ENCODE results near the gene TYMP.
"Not testable (repeated sequence)": the region's sequence is repeated elsewhere in the genome, so short reads cannot be mapped to it uniquely, and the experiment has no call there.

TYMP gene

GRCh38 chr22:50562523-50563412 lies 33.0 kb upstream of the TYMP start, which contains the start of gene SYCE3:
Gene SYCE3, minus strand, starts transcription at chr22:50562919. Its CDS starts 6,514 bp downstream, at chr22:50556405.
- peak; percentile 77 for DNase-seq

DNA sequence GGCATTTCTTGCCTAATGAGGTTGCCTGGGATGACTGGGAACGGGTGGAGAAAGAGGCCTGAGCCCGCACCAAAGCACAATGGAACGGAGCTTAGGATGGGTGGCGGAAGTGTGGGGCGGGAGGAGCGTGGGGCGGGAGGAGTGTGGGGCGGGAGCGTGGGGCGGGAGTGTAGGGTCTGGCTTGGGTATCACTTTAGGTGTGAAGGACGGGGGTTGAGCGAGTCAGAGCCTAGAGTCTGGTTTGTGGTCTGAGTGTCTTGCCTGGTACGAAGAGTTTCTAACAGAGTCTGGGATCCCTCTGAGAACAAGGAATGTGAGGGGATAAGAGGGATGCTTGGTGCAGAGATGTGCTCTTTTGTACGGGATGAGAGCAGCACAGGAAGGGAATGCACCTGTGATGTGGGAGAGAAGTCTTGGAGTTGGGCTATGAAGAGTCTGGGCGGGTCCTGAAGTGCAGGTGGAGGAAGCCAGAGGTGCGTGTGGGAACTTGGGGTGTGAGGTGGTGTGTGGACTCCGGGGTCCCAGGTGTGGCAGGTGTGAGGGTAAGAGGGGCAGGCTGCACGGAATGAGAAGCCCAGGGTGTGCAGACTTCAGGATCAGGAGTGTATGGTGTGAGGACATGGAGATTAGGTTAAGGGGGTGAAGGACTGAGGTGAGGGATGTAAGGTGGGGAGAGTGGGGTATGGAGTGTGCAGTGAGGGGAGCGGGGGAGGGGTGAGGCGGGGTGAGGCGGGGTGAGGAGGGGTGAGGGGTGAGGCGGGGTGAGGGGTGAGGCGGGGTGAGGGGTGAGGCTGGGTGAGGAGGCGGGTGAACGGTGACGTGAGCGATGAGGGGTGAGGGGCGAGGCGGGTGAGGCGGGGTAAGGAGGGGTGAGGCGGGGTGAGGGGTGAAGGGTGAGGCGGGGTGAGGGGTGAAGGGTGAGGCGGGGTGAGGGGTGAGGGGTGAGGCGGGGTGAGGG lies 31.9 kb upstream of the TYMP start:
- DNase-seq: no peak

- no peak for DNase-seq
These were observed 30.2 kb upstream of the TYMP start for GRCh38 chr22:50560034-50560433.

DNA sequence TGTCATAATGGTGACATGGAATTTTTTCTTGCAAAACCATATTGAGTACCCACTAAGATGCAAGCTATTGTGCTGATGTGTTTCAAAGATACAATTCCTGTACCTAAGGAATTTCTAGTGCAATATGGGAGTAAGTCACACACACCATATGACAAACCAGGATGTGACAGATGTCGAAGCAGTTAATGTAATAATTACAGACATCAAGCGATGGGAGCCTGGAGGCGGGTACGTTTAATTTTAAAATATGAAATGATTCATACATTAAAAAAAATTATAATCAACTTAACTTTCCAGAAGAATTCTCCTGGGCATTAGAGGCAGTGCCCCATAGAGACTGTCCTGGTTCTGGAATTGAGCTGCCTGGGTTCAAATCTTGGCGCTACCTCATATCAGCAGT lies 26.9 kb upstream of the TYMP start:
- no peak for DNase-seq

- no peak for DNase-seq
These were observed 23.5 kb upstream of the TYMP start for GRCh38 chr22:50553310-50553709.

DNA sequence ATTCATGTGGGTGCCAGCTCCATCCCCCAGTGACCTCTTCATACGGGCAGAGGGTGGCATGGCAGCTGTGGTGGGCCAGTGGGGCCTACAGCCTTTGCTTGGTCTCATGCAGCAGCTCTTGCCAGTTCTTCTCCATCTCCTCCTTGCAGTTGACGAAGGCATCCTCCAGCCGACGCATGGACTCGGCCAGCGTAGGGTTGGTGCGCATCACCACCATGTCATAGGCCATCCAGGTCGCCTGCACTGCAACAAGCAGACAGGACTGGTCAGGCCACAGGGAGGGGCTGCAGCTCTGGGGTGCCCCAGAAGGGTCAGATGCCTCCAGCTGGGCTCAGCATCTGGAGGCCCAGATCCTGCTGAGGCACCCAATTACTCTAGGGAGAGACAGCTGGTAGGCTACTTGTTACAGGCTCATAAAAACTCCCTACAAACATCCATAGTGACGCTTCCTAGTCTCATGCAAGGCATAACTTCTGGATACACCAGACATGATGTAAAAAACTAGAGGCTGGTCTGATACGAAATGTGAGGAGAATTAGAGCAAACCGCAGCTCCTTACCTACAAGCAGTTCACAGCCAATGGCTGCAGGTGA lies 21.4 kb upstream of the TYMP start:
- no peak for DNase-seq

DNA sequence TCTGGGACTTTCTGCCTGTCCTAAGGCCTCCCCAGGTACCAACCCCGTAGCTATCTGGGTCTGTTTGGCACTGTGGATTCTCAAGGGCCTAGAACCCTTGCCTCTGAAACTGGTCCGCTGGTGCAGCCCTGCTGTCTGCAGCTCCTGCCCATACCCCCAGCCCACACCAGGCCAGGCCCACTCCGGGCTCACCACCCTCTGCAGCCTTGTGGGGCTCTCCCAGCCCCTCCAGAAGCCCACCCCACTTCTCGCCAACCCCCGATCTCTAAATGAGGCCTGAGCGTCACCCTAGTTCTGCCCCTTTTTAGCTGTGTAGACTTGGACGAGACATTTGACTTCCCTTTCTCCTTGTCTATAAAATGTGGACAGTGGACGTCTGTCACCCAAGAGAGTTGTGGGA lies 20.6 kb upstream of the TYMP start:
- no peak for DNase-seq

- DNase-seq: no peak
These were observed 19.3 kb upstream of the TYMP start for GRCh38 chr22:50548921-50549790.

- no peak for DNase-seq
These were observed 18.5 kb upstream of the TYMP start for GRCh38 chr22:50548040-50548920.

GRCh38 chr22:50547263-50547985 lies 17.6 kb upstream of the TYMP start:
- DNase-seq: no peak

- no peak for DNase-seq
These were observed 16.8 kb upstream of the TYMP start for GRCh38 chr22:50546326-50547262.

DNA sequence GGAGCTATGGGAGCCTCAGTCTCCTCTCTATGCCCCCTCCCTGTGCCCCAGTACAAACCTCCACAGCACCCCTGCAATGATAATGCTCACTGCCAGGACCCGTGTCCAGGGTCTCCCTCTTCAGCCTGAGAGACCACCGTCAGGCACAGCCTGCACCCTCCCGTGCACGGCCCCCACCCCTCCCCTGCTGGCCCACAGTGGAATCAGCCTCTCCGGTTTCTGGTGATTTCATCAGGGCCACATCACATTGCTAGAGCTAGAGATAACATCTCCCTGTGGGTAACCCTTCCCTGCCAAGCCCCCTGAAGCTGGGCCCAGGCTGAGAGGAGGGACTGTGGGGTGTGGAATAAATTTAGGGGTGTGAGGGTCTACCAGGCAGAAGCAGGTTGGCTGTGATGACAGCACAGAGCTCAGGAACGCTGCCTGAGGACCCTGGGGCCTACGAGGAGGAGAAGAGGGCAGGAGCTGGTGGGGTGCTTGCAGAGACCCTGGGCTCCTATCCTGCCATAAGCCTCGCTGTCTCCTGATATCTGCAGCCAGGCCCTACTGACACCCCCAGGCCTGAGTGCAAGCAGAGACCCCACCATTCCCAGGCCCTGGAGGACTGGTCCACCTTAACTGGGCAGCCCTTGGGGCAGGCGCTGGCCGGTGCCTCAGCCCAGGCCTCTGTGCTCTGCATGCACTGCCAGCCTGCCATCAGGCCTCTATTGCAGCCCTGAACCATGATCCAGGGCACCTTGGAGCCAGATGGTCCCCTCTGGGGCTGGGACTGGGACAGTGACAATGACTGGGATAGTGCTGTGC lies 15.9 kb upstream of the TYMP start, which contains the start of gene KLHDC7B:
KLHDC7B (plus strand) TSS at position 378 of the 804 bp plus-strand sequence; CDS start at position 723, 345 bp downstream.
- DNase-seq: no peak

- no peak for DNase-seq
These were observed 15.0 kb upstream of the TYMP start for GRCh38 chr22:50544746-50545253.

GRCh38 chr22:50544078-50544745 lies 14.4 kb upstream of the TYMP start:
- peak; percentile 16 for DNase-seq

- no peak for DNase-seq
These were observed 12.7 kb upstream of the TYMP start for GRCh38 chr22:50542416-50542927.

DNA sequence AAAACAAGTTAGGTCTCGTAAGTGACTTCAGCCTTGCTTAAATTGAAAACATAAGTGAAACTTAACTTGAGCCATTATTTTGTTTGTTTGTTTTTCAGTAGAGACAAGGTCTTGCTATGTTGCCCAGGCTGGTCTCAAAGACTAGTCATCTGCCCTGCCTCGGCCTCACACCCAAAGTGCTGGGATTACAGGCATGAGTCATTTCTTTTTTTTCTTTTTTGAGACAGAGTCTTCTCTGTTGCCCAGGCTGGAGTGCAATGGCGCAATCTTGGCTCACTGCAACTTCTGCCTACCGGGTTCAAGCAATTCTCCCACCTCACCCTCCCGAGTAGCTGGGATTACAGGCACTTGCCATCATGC lies 11.8 kb upstream of the TYMP start:
- not testable (repeated sequence) for DNase-seq

DNA sequence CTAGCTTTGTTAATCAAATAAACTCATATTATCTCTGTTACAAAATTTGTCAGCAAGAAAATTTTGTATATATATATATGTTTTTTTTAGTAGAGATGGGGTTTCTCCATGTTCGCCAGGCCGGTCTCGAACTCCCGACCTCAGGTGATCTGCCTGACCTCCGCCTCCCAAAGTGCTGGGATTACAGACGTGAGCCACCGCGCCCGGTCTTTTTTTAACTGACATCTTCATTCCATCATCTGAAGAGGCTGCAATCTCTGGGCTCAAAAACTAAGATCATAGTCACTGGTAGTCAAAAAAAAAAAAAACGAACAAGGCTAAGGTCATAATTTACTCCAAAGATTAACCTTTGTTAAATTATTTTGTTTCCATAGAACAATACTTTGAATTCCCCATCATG lies 10.6 kb upstream of the TYMP start:
- no peak for DNase-seq
